Keratinocyte (primary cell): ENCODE results near the gene FKBP14. TPM values are rescaled to one million over a fixed set of nuclear protein-coding genes. Genes with fewer than 3 reads are reported as not detected.

Experiments used
- DNase-seq: peaks from one replicate; pipeline ENCODE4 v3.0.0-alpha.2; 2011; ENCODE audit warnings: low read depth, missing footprints, low spot score
- FAIRE-seq: peaks from 2 replicates; lab custom pipeline; 2011; peaks lifted over from hg19 to GRCh38; lab: Jason Lieb, UNC
- H2AFZ ChIP-seq: 2 replicates; pipeline ENCODE4 v1.6.0; 2012; ENCODE audit warnings: low read length, control low read depth, inconsistent platforms; ENCODE audit not compliant: control insufficient read depth
- H3K27ac ChIP-seq: 2 replicates; pipeline ENCODE4 v1.5.1; 2011; ENCODE audit warnings: low read length; ENCODE audit not compliant: control insufficient read depth, insufficient read depth
- H3K27me3 ChIP-seq: 3 replicates; pipeline ENCODE4 v1.6.0; 2011; ENCODE audit warnings: low read length; ENCODE audit not compliant: control insufficient read depth, insufficient read depth; ENCODE audit errors: extremely low read depth
- H3K36me3 ChIP-seq, 2 experiments: 2 replicates in 1 of 2; 3 replicates in 1 of 2; pipeline ENCODE4 v1.5.1; 2011; ENCODE audit warnings: low read length in 2 of 2, mild to moderate bottlenecking in 1 of 2; ENCODE audit not compliant: control insufficient read depth in 2 of 2, insufficient read depth in 2 of 2; ENCODE audit errors: extremely low read depth in 1 of 2
- H3K4me1 ChIP-seq: 3 replicates; pipeline ENCODE4 v1.5.1; 2011; ENCODE audit warnings: low read length; ENCODE audit not compliant: control insufficient read depth, insufficient read depth; ENCODE audit errors: extremely low read depth
- H3K4me2 ChIP-seq: 3 replicates; pipeline ENCODE4 v1.6.0; 2011; ENCODE audit warnings: low read depth, low read length; ENCODE audit not compliant: control insufficient read depth, insufficient read depth; ENCODE audit errors: extremely low read depth
- H3K4me3 ChIP-seq, 3 experiments: fragments of 200-600 bp in 1 of 3; sonication (generic) in 1 of 3; 2 replicates in 2 of 3; 3 replicates in 1 of 3; pipeline ENCODE4 v1.5.1; 2011 to 2016; ENCODE audit warnings: low read length in 3 of 3, mild to moderate bottlenecking in 3 of 3, control low read depth in 2 of 3, inconsistent platforms in 1 of 3, low read depth in 1 of 3, mixed read lengths in 1 of 3, mixed run types in 1 of 3, moderate library complexity in 1 of 3; ENCODE audit not compliant: control insufficient read depth in 2 of 3, insufficient read depth in 2 of 3; ENCODE audit errors: extremely low read depth in 1 of 3
- H3K79me2 ChIP-seq: 2 replicates; pipeline ENCODE4 v1.6.0; 2012; ENCODE audit warnings: low read length; ENCODE audit not compliant: control insufficient read depth, insufficient read depth
- H3K9ac ChIP-seq: 3 replicates; pipeline ENCODE4 v1.6.0; 2011; ENCODE audit warnings: low read length; ENCODE audit not compliant: control insufficient read depth, insufficient read depth; ENCODE audit errors: extremely low read depth
- H3K9me1 ChIP-seq: 3 replicates; pipeline ENCODE4 v1.6.0; 2011; ENCODE audit warnings: low read length; ENCODE audit not compliant: control insufficient read depth, insufficient read depth; ENCODE audit errors: extremely low read depth
- H3K9me3 ChIP-seq: 2 replicates; pipeline ENCODE4 v1.5.1; 2012; ENCODE audit warnings: low read depth, low read length; ENCODE audit not compliant: control insufficient read depth
- H4K20me1 ChIP-seq: 3 replicates; pipeline ENCODE4 v1.6.0; 2011; ENCODE audit warnings: low read length; ENCODE audit not compliant: control insufficient read depth, insufficient read depth; ENCODE audit errors: extremely low read depth
- CTCF ChIP-seq, 3 experiments: IDR thresholded peaks in 1 of 3; conservative IDR thresholded peaks in 1 of 3; optimal IDR thresholded peaks in 1 of 3; 2 replicates in 2 of 3; 3 replicates in 1 of 3; pipeline versions ENCODE3 to v1.5.1; 2011; ENCODE audit warnings: low read length in 3 of 3, mild to moderate bottlenecking in 3 of 3, moderate library complexity in 2 of 3, control low read depth in 1 of 3, inconsistent platforms in 1 of 3; ENCODE audit not compliant: insufficient read depth in 2 of 3; ENCODE audit errors: extremely low read depth in 1 of 3
- EZH2 ChIP-seq: IDR thresholded peaks from one replicate; pipeline ENCODE4 v1.6.1; 2012; ENCODE audit warnings: inconsistent platforms, mild to moderate bottlenecking, low read length, moderate library complexity
- dilution Hi-C: fragments of 300-500 bp; cut with MboI; formaldehyde crosslinking; loops from one replicate; pipeline ENCODE4 v1.7.0; 2020; ENCODE audit warnings: low sequenced_read_pairs; ENCODE audit not compliant: extremely low pct_ligation_motif_present
- polyA plus RNA-seq, 5 experiments: library from polyadenylated mRNA; depleted of rRNA in 3 of 5; stranded (reverse) in 3 of 5; stranded (forward) in 1 of 5; unstranded in 1 of 5; fragments of >200 nt; gene quantifications; 1 replicate in 1 of 5; 2 replicates in 3 of 5; 3 replicates in 1 of 5; pipeline versions ENCODE4 v1.2.1 to v1.2.3, GENCODE V29; 2011 to 2012; ENCODE audit warnings: missing spikeins in 2 of 5, low read depth in 1 of 5, low replicate concordance in 1 of 5

FKBP14 gene
- polyA plus RNA-seq, 1 donor (not counting 4 experiments of a cell fraction or from before 2014, with no cell fraction given), result 24.5 TPM

- Histone ChIP-seq H3K27ac (no peak overlapping the region), H3K9me3 (peaks cover 2% of the 10 kb centered on the region), H3K9ac (no peak overlapping the region), H3K4me3 (no peak overlapping the region), H2AFZ (no peak overlapping the region), H3K36me3 (no peaks in the 10 kb centered on the region), H3K4me2 (no peak overlapping the region), H4K20me1 (no peaks in the 10 kb centered on the region), H3K27me3 (no peaks in the 10 kb centered on the region), H3K79me2 (no peaks in the 10 kb centered on the region), H3K4me1 (no peaks in the 10 kb centered on the region), H3K9me1 (no peaks in the 10 kb centered on the region)
- TF ChIP-seq CTCF (optimal IDR thresholded peaks at IDR 0.05 in 1 of 3, IDR thresholded peaks at IDR 0.05 in 1 of 3, conservative IDR thresholded peaks at IDR 0.05 in 1 of 3; ENCODE audit: extremely low read depth in 1 of 3, insufficient read depth in 2 of 3, low read length in 3 of 3) (no peak), EZH2 (no peak)
- dilution Hi-C loops, result no loop called here
- DNase-seq (no peak), FAIRE-seq (no peak)
These were observed 30.2 kb downstream of the FKBP14 start for GRCh38 chr7:29996321-29996720.

GRCh38 chr7:29995652-29996051, 30.9 kb downstream of the FKBP14 start:
- dilution Hi-C loops, result no loop called here
- Histone ChIP-seq H3K9ac (no peak overlapping the region), H3K9me3 (peaks cover 2% of the 10 kb centered on the region), H3K4me3 (no peak overlapping the region), H3K4me2 (no peak overlapping the region), H3K36me3 (no peaks in the 10 kb centered on the region), H3K79me2 (no peaks in the 10 kb centered on the region), H3K27ac (no peak overlapping the region), H3K27me3 (no peaks in the 10 kb centered on the region), H3K9me1 (no peaks in the 10 kb centered on the region), H3K4me1 (no peaks in the 10 kb centered on the region), H4K20me1 (no peaks in the 10 kb centered on the region), H2AFZ (no peak overlapping the region)
- FAIRE-seq (no peak), DNase-seq (no peak)
- TF ChIP-seq EZH2, result no peak
- TF ChIP-seq CTCF (optimal IDR thresholded peaks at IDR 0.05 in 1 of 3, IDR thresholded peaks at IDR 0.05 in 1 of 3, conservative IDR thresholded peaks at IDR 0.05 in 1 of 3; ENCODE audit: extremely low read depth in 1 of 3, insufficient read depth in 2 of 3, low read length in 3 of 3), result no peak
